ENCODE measurements around the gene RPH3AL.

Gene RPH3AL

DNA sequence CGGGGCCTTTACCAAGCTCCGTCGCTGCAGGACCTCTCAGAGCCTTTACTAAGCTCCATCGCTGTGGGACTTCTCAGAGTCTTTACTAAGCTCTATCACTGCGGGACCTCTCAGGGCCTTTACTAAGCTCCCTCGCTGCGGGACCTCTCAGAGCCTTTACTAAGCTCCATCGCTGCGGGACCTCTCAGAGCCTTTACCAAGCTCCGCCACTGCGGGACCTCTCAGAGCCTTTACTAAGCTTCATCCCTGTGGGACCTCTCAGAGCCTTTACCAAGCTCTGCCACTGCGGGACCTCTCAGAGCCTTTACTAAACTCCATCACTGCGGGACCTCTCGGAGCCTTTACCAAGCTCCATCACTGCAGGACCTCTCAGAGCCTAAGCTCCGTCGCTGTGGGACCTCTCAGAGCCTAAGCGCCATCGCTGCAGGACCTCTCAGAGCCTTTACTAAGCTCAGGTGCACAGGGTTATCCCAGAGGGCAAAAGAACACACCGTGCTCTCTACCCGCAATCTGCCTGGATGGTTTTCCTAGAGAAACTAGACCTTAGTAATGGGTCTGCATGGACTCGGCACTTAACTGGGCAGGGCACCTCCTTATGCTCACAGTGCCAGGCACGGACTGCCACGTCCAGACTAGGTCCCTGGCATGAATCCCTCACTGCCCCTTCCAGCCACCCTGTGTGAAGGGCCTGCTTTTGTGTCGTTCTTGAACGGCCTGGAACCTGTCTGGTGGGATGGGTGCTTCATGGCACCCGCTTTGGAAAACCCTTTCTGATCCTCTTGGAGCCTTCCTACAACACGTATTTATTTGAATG is 101.9 kb downstream of the RPH3AL start:
- peaks cover 0 to 13% (median 7%) of the 10 kb centered on the region in 4 experiments for H3K4me1 ChIP-seq (ENCODE audit: control extremely low read depth in 1 of 4, control insufficient read depth in 4 of 4, insufficient read depth in 4 of 4, low read length in 3 of 4)
- DNase-seq: no peak
- POLR2A ChIA-PET: interaction anchor here (1.0 to 1.1 kb wide), 2 partner anchors 11 to 19 kb away, joined by 3 to 4 read pairs; no protein-coding TSS in a partner anchor
- H3K9me3 ChIP-seq (ENCODE audit: control extremely low read depth in 1 of 5, control insufficient read depth in 4 of 5, insufficient read depth in 2 of 5, low read depth in 1 of 5, low read length in 4 of 5): peaks cover 0 to 4% (median 0%) of the 10 kb centered on the region in 5 experiments
- CTCF ChIA-PET: interaction anchor here (0.7 to 1.8 kb wide), 2 partner anchors 58 to 75 kb away, joined by 3 to 4 read pairs; no protein-coding TSS in a partner anchor
- peaks cover 0 to 7% (median 0%) of the 10 kb centered on the region in 5 experiments for H3K27me3 ChIP-seq (replicated peaks in 2 of 5; ENCODE audit: control insufficient read depth in 4 of 5, insufficient read depth in 5 of 5, low read length in 4 of 5)
- H3K36me3 ChIP-seq (ENCODE audit: control insufficient read depth in 4 of 4, insufficient read depth in 4 of 4, low read length in 3 of 4): no peaks in the 10 kb centered on the region
- no peak overlapping the region for H3K4me3 ChIP-seq (ENCODE audit: control insufficient read depth in 1 of 7, extremely low read depth in 1 of 7, insufficient read depth in 4 of 7, low read depth in 2 of 7, low read length in 6 of 7)
- 96% methylated on average over 27 of the region's 27 CpGs for WGBS (ENCODE audit: insufficient coverage)
- H3K27ac ChIP-seq (ENCODE audit: insufficient read depth in 1 of 2, low read depth in 1 of 2, low read length in 2 of 2, poor library complexity in 1 of 2, severe bottlenecking in 2 of 2): no peak overlapping the region

- no peak for DNase-seq
- peaks cover 0 to 13% (median 7%) of the 10 kb centered on the region in 4 experiments for H3K4me1 ChIP-seq (ENCODE audit: control extremely low read depth in 1 of 4, control insufficient read depth in 4 of 4, insufficient read depth in 4 of 4, low read length in 3 of 4)
- H3K27me3 ChIP-seq (replicated peaks in 2 of 5; ENCODE audit: control insufficient read depth in 4 of 5, insufficient read depth in 5 of 5, low read length in 4 of 5): peaks cover 0 to 7% (median 0%) of the 10 kb centered on the region in 5 experiments
- no peaks in the 10 kb centered on the region for H3K36me3 ChIP-seq (ENCODE audit: control insufficient read depth in 4 of 4, insufficient read depth in 4 of 4, low read length in 3 of 4)
- H3K27ac ChIP-seq (ENCODE audit: insufficient read depth in 1 of 2, low read depth in 1 of 2, low read length in 2 of 2, poor library complexity in 1 of 2, severe bottlenecking in 2 of 2): no peak overlapping the region
- 96% methylated on average over 20 of the region's 24 CpGs for WGBS (ENCODE audit: insufficient coverage)
- ChIA-PET CTCF (interaction anchor here (0.6 to 1.8 kb wide), 2 partner anchors 9 to 59 kb away, joined by 3 to 4 read pairs; no protein-coding TSS in a partner anchor), POLR2A (interaction anchor here (0.6 to 1.0 kb wide), 3 partner anchors 9 to 532 kb away, joined by 4 read pairs; no protein-coding TSS in a partner anchor)
- H3K9me3 ChIP-seq (ENCODE audit: control extremely low read depth in 1 of 5, control insufficient read depth in 4 of 5, insufficient read depth in 2 of 5, low read depth in 1 of 5, low read length in 4 of 5): peaks cover 0 to 4% (median 0%) of the 10 kb centered on the region in 5 experiments
- H3K4me3 ChIP-seq (ENCODE audit: control insufficient read depth in 1 of 7, extremely low read depth in 1 of 7, insufficient read depth in 4 of 7, low read depth in 2 of 7, low read length in 6 of 7): no peak overlapping the region
Measured at GRCh38 chr17:249236-249993, 103.2 kb downstream of the RPH3AL start.

- DNase-seq: no peak
- H3K36me3 ChIP-seq (ENCODE audit: control insufficient read depth in 4 of 4, insufficient read depth in 4 of 4, low read length in 3 of 4): no peaks in the 10 kb centered on the region
- H3K27me3 ChIP-seq (replicated peaks in 2 of 5; ENCODE audit: control insufficient read depth in 4 of 5, insufficient read depth in 5 of 5, low read length in 4 of 5): peaks cover 0 to 7% (median 0%) of the 10 kb centered on the region in 5 experiments
- H3K4me3 ChIP-seq (ENCODE audit: control insufficient read depth in 1 of 7, extremely low read depth in 1 of 7, insufficient read depth in 4 of 7, low read depth in 2 of 7, low read length in 6 of 7): no peak overlapping the region
- ChIA-PET CTCF (interaction anchor here (0.6 kb wide), 1 partner anchor 8 kb away, joined by 3 read pairs; no protein-coding TSS in a partner anchor), POLR2A (no interaction called here)
- H3K27ac ChIP-seq (ENCODE audit: insufficient read depth in 1 of 2, low read depth in 1 of 2, low read length in 2 of 2, poor library complexity in 1 of 2, severe bottlenecking in 2 of 2): no peak overlapping the region
- H3K9me3 ChIP-seq (ENCODE audit: control extremely low read depth in 1 of 5, control insufficient read depth in 4 of 5, insufficient read depth in 2 of 5, low read depth in 1 of 5, low read length in 4 of 5): peaks cover 0 to 4% (median 0%) of the 10 kb centered on the region in 5 experiments
- H3K4me1 ChIP-seq (ENCODE audit: control extremely low read depth in 1 of 4, control insufficient read depth in 4 of 4, insufficient read depth in 4 of 4, low read length in 3 of 4): peaks cover 0 to 13% (median 7%) of the 10 kb centered on the region in 4 experiments
- 98% methylated on average over 6 of the region's 9 CpGs for WGBS (ENCODE audit: insufficient coverage)
Measured at GRCh38 chr17:248337-249235, 104.0 kb downstream of the RPH3AL start.

GRCh38 chr17:247767-248166 is 104.8 kb downstream of the RPH3AL start:
- POLR2A ChIA-PET: no interaction called here
- Histone ChIP-seq H3K9me3 (ENCODE audit: control extremely low read depth in 1 of 5, control insufficient read depth in 4 of 5, insufficient read depth in 2 of 5, low read depth in 1 of 5, low read length in 4 of 5) (no peaks in the 10 kb centered on the region), H3K27ac (ENCODE audit: insufficient read depth in 1 of 2, low read depth in 1 of 2, low read length in 2 of 2, poor library complexity in 1 of 2, severe bottlenecking in 2 of 2) (no peak overlapping the region), H3K27me3 (replicated peaks in 2 of 5; ENCODE audit: control insufficient read depth in 4 of 5, insufficient read depth in 5 of 5, low read length in 4 of 5) (peaks cover 0 to 7% (median 0%) of the 10 kb centered on the region in 5 experiments), H3K4me1 (ENCODE audit: control extremely low read depth in 1 of 4, control insufficient read depth in 4 of 4, insufficient read depth in 4 of 4, low read length in 3 of 4) (peaks cover 0 to 13% (median 7%) of the 10 kb centered on the region in 4 experiments), H3K4me3 (ENCODE audit: control insufficient read depth in 1 of 7, extremely low read depth in 1 of 7, insufficient read depth in 4 of 7, low read depth in 2 of 7, low read length in 6 of 7) (no peak overlapping the region), H3K36me3 (ENCODE audit: control insufficient read depth in 4 of 4, insufficient read depth in 4 of 4, low read length in 3 of 4) (no peaks in the 10 kb centered on the region)
- 11% methylated on average over 7 of the region's 8 CpGs for WGBS (ENCODE audit: insufficient coverage)
- DNase-seq: no peak
- CTCF ChIA-PET: interaction anchor here (0.8 kb wide), 1 partner anchor 252 kb away, joined by 3 read pairs; no protein-coding TSS in a partner anchor

DNA sequence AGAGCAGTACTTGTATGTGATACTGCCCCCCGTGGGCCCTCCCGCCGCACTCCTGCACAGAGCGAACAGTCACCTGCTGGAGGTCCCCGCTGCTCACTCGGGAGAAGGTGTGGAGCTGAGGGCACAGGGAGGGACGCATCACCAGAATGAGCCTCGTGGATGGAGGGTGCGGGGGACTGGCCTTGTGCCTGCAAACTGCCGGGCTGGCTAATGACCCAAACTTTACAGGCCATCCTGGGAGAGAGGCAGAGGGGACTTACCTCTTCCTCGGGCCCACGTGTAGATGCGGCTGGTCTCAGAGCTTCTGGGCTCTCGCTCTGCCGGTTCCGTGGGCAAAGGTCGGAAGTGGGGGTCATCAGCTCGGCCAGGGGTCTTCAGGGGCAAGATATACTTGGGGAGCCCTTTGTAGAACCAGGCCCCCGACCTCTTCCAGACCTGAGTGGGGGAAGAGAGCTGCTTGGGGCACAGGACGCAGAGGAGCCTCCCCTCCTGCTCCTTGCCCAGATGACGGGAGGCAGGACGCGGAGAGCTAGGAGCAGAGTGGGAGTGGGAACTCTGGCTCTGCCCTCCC is 105.7 kb downstream of the RPH3AL start:
- ChIA-PET CTCF (interaction anchor here (0.8 kb wide), 1 partner anchor 253 kb away, joined by 3 read pairs; no protein-coding TSS in a partner anchor), POLR2A (interaction anchor here (0.6 kb wide), 1 partner anchor 187 kb away, joined by 6 read pairs; no protein-coding TSS in a partner anchor)
- Histone ChIP-seq H3K36me3 (ENCODE audit: control insufficient read depth in 4 of 4, insufficient read depth in 4 of 4, low read length in 3 of 4) (no peaks in the 10 kb centered on the region), H3K9me3 (ENCODE audit: control extremely low read depth in 1 of 5, control insufficient read depth in 4 of 5, insufficient read depth in 2 of 5, low read depth in 1 of 5, low read length in 4 of 5) (no peaks in the 10 kb centered on the region), H3K4me1 (ENCODE audit: control extremely low read depth in 1 of 4, control insufficient read depth in 4 of 4, insufficient read depth in 4 of 4, low read length in 3 of 4) (peaks cover 0 to 13% (median 7%) of the 10 kb centered on the region in 4 experiments), H3K27me3 (replicated peaks in 2 of 5; ENCODE audit: control insufficient read depth in 4 of 5, insufficient read depth in 5 of 5, low read length in 4 of 5) (peaks cover 0 to 7% (median 0%) of the 10 kb centered on the region in 5 experiments), H3K27ac (ENCODE audit: insufficient read depth in 1 of 2, low read depth in 1 of 2, low read length in 2 of 2, poor library complexity in 1 of 2, severe bottlenecking in 2 of 2) (no peak overlapping the region), H3K4me3 (ENCODE audit: control insufficient read depth in 1 of 7, extremely low read depth in 1 of 7, insufficient read depth in 4 of 7, low read depth in 2 of 7, low read length in 6 of 7) (no peak overlapping the region)
- WGBS (ENCODE audit: insufficient coverage): 94% methylated on average over 22 of the region's 23 CpGs
- DNase-seq: no peak

GRCh38 chr17:246226-246625 is 106.4 kb downstream of the RPH3AL start:
- Histone ChIP-seq H3K4me3 (ENCODE audit: control insufficient read depth in 1 of 7, extremely low read depth in 1 of 7, insufficient read depth in 4 of 7, low read depth in 2 of 7, low read length in 6 of 7) (no peak overlapping the region), H3K4me1 (ENCODE audit: control extremely low read depth in 1 of 4, control insufficient read depth in 4 of 4, insufficient read depth in 4 of 4, low read length in 3 of 4) (peaks cover 0 to 13% (median 7%) of the 10 kb centered on the region in 4 experiments), H3K27ac (ENCODE audit: insufficient read depth in 1 of 2, low read depth in 1 of 2, low read length in 2 of 2, poor library complexity in 1 of 2, severe bottlenecking in 2 of 2) (no peak overlapping the region), H3K27me3 (replicated peaks in 2 of 5; ENCODE audit: control insufficient read depth in 4 of 5, insufficient read depth in 5 of 5, low read length in 4 of 5) (peaks cover 0 to 7% (median 0%) of the 10 kb centered on the region in 5 experiments), H3K9me3 (ENCODE audit: control extremely low read depth in 1 of 5, control insufficient read depth in 4 of 5, insufficient read depth in 2 of 5, low read depth in 1 of 5, low read length in 4 of 5) (no peaks in the 10 kb centered on the region), H3K36me3 (ENCODE audit: control insufficient read depth in 4 of 4, insufficient read depth in 4 of 4, low read length in 3 of 4) (no peaks in the 10 kb centered on the region)
- 99% methylated on average over 14 of the region's 14 CpGs for WGBS (ENCODE audit: insufficient coverage)
- ChIA-PET POLR2A (no interaction called here), CTCF (no interaction called here)
- no peak for DNase-seq

Measured in common myeloid progenitor, CD34-positive (primary cell).